HEK293 (cell line): ENCODE measurements around the gene PARD3.

Experiments used
- CTCF ChIA-PET: fragments of 350-600 bp; formaldehyde crosslinking; extraction: SDS; loops from one replicate; lab custom pipeline; 2021; ENCODE audit warnings: antibody characterized with exemption; lab: Yijun Ruan, JAX
- POLR2A ChIA-PET: fragments of 300-600 bp; formaldehyde crosslinking; extraction: SDS; loops from one replicate; lab custom pipeline; 2020; ENCODE audit warnings: antibody characterized with exemption, inconsistent platforms; lab: Yijun Ruan, JAX
- H3K27ac ChIP-seq: fragments of 200-500 bp; sonication (Bioruptor generic); 2 replicates; pipeline ENCODE4 v1.5.1; 2014; ENCODE audit warnings: low read depth, low read length, control low read depth, inconsistent platforms; ENCODE audit errors: extremely low read depth
- H3K36me3 ChIP-seq, 2 experiments: fragments of 200-500 bp in 1 of 2; sonication (Bioruptor generic) in 1 of 2; 1 replicate in 1 of 2; 2 replicates in 1 of 2; pipeline ENCODE4 v1.5.1; 2014 to 2017; ENCODE audit warnings: inconsistent platforms in 2 of 2, low read length in 2 of 2; ENCODE audit not compliant: control insufficient read depth in 2 of 2, insufficient read depth in 1 of 2
- H3K4me1 ChIP-seq: fragments of 200-500 bp; sonication (Bioruptor generic); 2 replicates; pipeline ENCODE4 v1.5.1; 2014; ENCODE audit warnings: mild to moderate bottlenecking, low read length, inconsistent platforms; ENCODE audit not compliant: control insufficient read depth, insufficient read depth
- H3K4me3 ChIP-seq: 2 replicates; pipeline ENCODE4 v1.5.1; 2011; ENCODE audit warnings: low read depth, mild to moderate bottlenecking, control low read depth, low read length, moderate library complexity
- H3K9me3 ChIP-seq: fragments of 200-500 bp; sonication (Bioruptor generic); 2 replicates; pipeline ENCODE4 v1.5.1; 2014; ENCODE audit warnings: low read depth, low read length, inconsistent platforms; ENCODE audit not compliant: control insufficient read depth, insufficient read depth
- AEBP2 ChIP-seq: fragments of 450-650 bp; formaldehyde crosslinking; IDR thresholded peaks from 2 replicates; pipeline ENCODE4 v1.5.1; 2016; ENCODE audit warnings: missing biosample characterization, missing genetic modification characterization, borderline replicate concordance
- BCL11B ChIP-seq: fragments of 450-650 bp; formaldehyde crosslinking; IDR thresholded peaks from 2 replicates; pipeline ENCODE4 v1.5.1; 2016; ENCODE audit warnings: low read depth, missing biosample characterization, missing genetic modification characterization
- EGR2 ChIP-seq: fragments of 450-650 bp; formaldehyde crosslinking; IDR thresholded peaks from 2 replicates; pipeline ENCODE4 v1.5.1; 2016; ENCODE audit warnings: low read depth, missing biosample characterization, missing genetic modification characterization
- PATZ1 ChIP-seq: fragments of 450-650 bp; formaldehyde crosslinking; IDR thresholded peaks from 2 replicates; pipeline ENCODE4 v1.5.1; 2016; ENCODE audit warnings: missing biosample characterization, missing genetic modification characterization
- SP3 ChIP-seq: fragments of 450-650 bp; formaldehyde crosslinking; IDR thresholded peaks from 2 replicates; pipeline ENCODE4 v1.5.1; 2016; ENCODE audit warnings: missing biosample characterization, missing genetic modification characterization
- ZBTB1 ChIP-seq: fragments of 450-650 bp; formaldehyde crosslinking; IDR thresholded peaks from 2 replicates; pipeline ENCODE4 v1.5.1; 2016; ENCODE audit warnings: missing biosample characterization, missing genetic modification characterization
- ZBTB44 ChIP-seq: fragments of 450-650 bp; IDR thresholded peaks from 2 replicates; pipeline ENCODE4 v1.5.1; 2018; ENCODE audit warnings: missing biosample characterization, mild to moderate bottlenecking, missing genetic modification characterization
- ZNF157 ChIP-seq: fragments of 450-650 bp; formaldehyde crosslinking; IDR thresholded peaks from 2 replicates; pipeline ENCODE4 v1.5.1; 2016; ENCODE audit warnings: missing biosample characterization, missing genetic modification characterization
- ZNF169 ChIP-seq: fragments of 450-650 bp; formaldehyde crosslinking; IDR thresholded peaks from 2 replicates; pipeline ENCODE4 v1.5.1; 2016; ENCODE audit warnings: missing biosample characterization, missing genetic modification characterization
- ZNF211 ChIP-seq: fragments of 450-650 bp; formaldehyde crosslinking; IDR thresholded peaks from 2 replicates; pipeline ENCODE4 v1.5.1; 2016; ENCODE audit warnings: low read depth, missing biosample characterization, missing genetic modification characterization
- ZNF266 ChIP-seq: fragments of 450-650 bp; formaldehyde crosslinking; IDR thresholded peaks from 2 replicates; pipeline ENCODE4 v1.5.1; 2016; ENCODE audit warnings: missing biosample characterization, missing genetic modification characterization, low read depth
- ZNF311 ChIP-seq: fragments of 450-650 bp; formaldehyde crosslinking; IDR thresholded peaks from 2 replicates; pipeline ENCODE4 v1.5.1; 2017; ENCODE audit warnings: missing biosample characterization, missing genetic modification characterization, borderline replicate concordance
- ZNF350 ChIP-seq: fragments of 450-650 bp; formaldehyde crosslinking; IDR thresholded peaks from 2 replicates; pipeline ENCODE4 v1.5.0; 2017; ENCODE audit warnings: missing biosample characterization, mild to moderate bottlenecking, missing genetic modification characterization
- ZNF48 ChIP-seq: fragments of 450-650 bp; formaldehyde crosslinking; IDR thresholded peaks from 2 replicates; pipeline ENCODE4 v1.5.1; 2016; ENCODE audit warnings: missing biosample characterization, missing genetic modification characterization
- ZNF488 ChIP-seq: fragments of 450-650 bp; formaldehyde crosslinking; IDR thresholded peaks from 2 replicates; pipeline ENCODE4 v1.5.1; 2016; ENCODE audit warnings: missing biosample characterization, missing genetic modification characterization
- ZNF639 ChIP-seq: fragments of 450-650 bp; formaldehyde crosslinking; IDR thresholded peaks from 2 replicates; pipeline ENCODE4 v1.5.1; 2016; ENCODE audit warnings: missing biosample characterization, missing genetic modification characterization
- ZNF654 ChIP-seq: fragments of 450-650 bp; formaldehyde crosslinking; IDR thresholded peaks from 2 replicates; pipeline ENCODE4 v1.5.1; 2016; ENCODE audit warnings: low read depth, missing biosample characterization, missing genetic modification characterization
- ZNF658 ChIP-seq: fragments of 450-650 bp; formaldehyde crosslinking; IDR thresholded peaks from 2 replicates; pipeline ENCODE4; 2016; ENCODE audit warnings: missing biosample characterization, missing genetic modification characterization
- ZNF747 ChIP-seq: fragments of 450-650 bp; formaldehyde crosslinking; IDR thresholded peaks from 2 replicates; pipeline ENCODE4 v1.5.1; 2016; ENCODE audit warnings: missing biosample characterization, missing genetic modification characterization
- ZNF785 ChIP-seq: fragments of 450-650 bp; formaldehyde crosslinking; IDR thresholded peaks from 2 replicates; pipeline ENCODE4 v1.5.1; 2016; ENCODE audit warnings: missing biosample characterization, missing genetic modification characterization

Gene PARD3

GRCh38 chr10:34565934-34566333 is 249.2 kb downstream of the PARD3 start:
- no peak overlapping the region for H3K27ac ChIP-seq
- H3K4me1 ChIP-seq = no peaks in the 10 kb centered on the region
- POLR2A ChIA-PET = no interaction called here
- no peak for TF ChIP-seq SP3 (tag by site-specific recombination)
- TF ChIP-seq ZNF157 (tag by site-specific recombination) = no peak
- no peak for TF ChIP-seq ZNF48
- TF ChIP-seq ZNF658 (tag by site-specific recombination) = no peak
- TF ChIP-seq AEBP2 (tag by site-specific recombination) = no peak
- TF ChIP-seq ZNF350 (tag by site-specific recombination) = no peak
- TF ChIP-seq ZNF654 (tag by site-specific recombination) = no peak
- no peak for TF ChIP-seq ZBTB1
- TF ChIP-seq ZNF785 (tag by site-specific recombination) = no peak
- TF ChIP-seq ZNF169 = no peak
- TF ChIP-seq ZNF639 (tag by site-specific recombination) = no peak
- TF ChIP-seq BCL11B (tag by site-specific recombination) = no peak
- TF ChIP-seq ZNF311 (tag by site-specific recombination) = no peak
- no peak for TF ChIP-seq PATZ1 (tag by site-specific recombination)
- TF ChIP-seq ZNF747 (tag by site-specific recombination) = no peak
- TF ChIP-seq ZNF266 (tag by site-specific recombination) = no peak
- TF ChIP-seq ZBTB44 (tag by site-specific recombination) = no peak
- no peak for TF ChIP-seq ZNF488 (tag by site-specific recombination)
- TF ChIP-seq EGR2 (tag by site-specific recombination) = no peak
- TF ChIP-seq ZNF211 = no peak
- TF ChIP-seq, all 188 proteins: peak for 0
- Histone ChIP-seq H3K9me3 (no peaks in the 10 kb centered on the region), H3K36me3 (no peaks in the 10 kb centered on the region), H3K4me3 (no peak overlapping the region)
- CTCF ChIA-PET = no interaction called here
